NCI-H1694 treated with DMSO at 0.1 percent for 48 hours (cell line): ENCODE data around the gene TAPT1.
"Not testable (repeated sequence)": the region's sequence is repeated elsewhere in the genome, so short reads cannot be mapped to it uniquely, and the experiment has no call there.

Source experiments
- DNase-seq: peaks from one replicate; lab custom pipeline; 2025; lab: John Stamatoyannopoulos, UW

TAPT1 gene

GRCh38 chr4:16212138-16212782 lies 14.0 kb downstream of the TAPT1 start:
- no peak for DNase-seq

- no peak for DNase-seq
These were observed 18.9 kb downstream of the TAPT1 start for GRCh38 chr4:16207409-16207808.

GRCh38 chr4:16206848-16207247 lies 19.4 kb downstream of the TAPT1 start:
- DNase-seq = no peak

GRCh38 chr4:16206301-16206700 lies 20.0 kb downstream of the TAPT1 start:
- no peak for DNase-seq

- DNase-seq = peak; percentile 14
These were observed 20.7 kb downstream of the TAPT1 start for GRCh38 chr4:16205298-16206164.

- DNase-seq = no peak
These were observed 21.8 kb downstream of the TAPT1 start for GRCh38 chr4:16204505-16204904.

- DNase-seq = no peak
These were observed 23.2 kb downstream of the TAPT1 start for GRCh38 chr4:16203083-16203482.

- no peak for DNase-seq
These were observed 23.7 kb downstream of the TAPT1 start for GRCh38 chr4:16202598-16202997.

GRCh38 chr4:16199093-16199492 lies 27.2 kb downstream of the TAPT1 start:
- DNase-seq = no peak

GRCh38 chr4:16197876-16198665 lies 28.2 kb downstream of the TAPT1 start:
- no peak for DNase-seq

- DNase-seq = no peak
These were observed 29.5 kb downstream of the TAPT1 start for GRCh38 chr4:16196482-16197393.

GRCh38 chr4:16195209-16195608 lies 31.1 kb downstream of the TAPT1 start:
- DNase-seq = no peak

GRCh38 chr4:16194798-16195197 lies 31.5 kb downstream of the TAPT1 start:
- not testable (repeated sequence) for DNase-seq

- DNase-seq = no peak
These were observed 32.1 kb downstream of the TAPT1 start for GRCh38 chr4:16194214-16194613.

GRCh38 chr4:16192631-16193518 lies 33.4 kb downstream of the TAPT1 start:
- no peak for DNase-seq

- DNase-seq = no peak
These were observed 34.2 kb downstream of the TAPT1 start for GRCh38 chr4:16192057-16192456.

GRCh38 chr4:16187455-16187854 lies 38.8 kb downstream of the TAPT1 start:
- DNase-seq = no peak

GRCh38 chr4:16186986-16187385 lies 39.3 kb downstream of the TAPT1 start:
- DNase-seq = no peak

GRCh38 chr4:16183604-16184003 lies 42.7 kb downstream of the TAPT1 start:
- DNase-seq = no peak

GRCh38 chr4:16176621-16177020 lies 49.6 kb downstream of the TAPT1 start:
- DNase-seq = no peak

GRCh38 chr4:16171831-16172230 lies 54.4 kb downstream of the TAPT1 start:
- no peak for DNase-seq
